HG03139 (cell line): ENCODE measurements around the gene ESRP2.

ENCODE experiments used
- ATAC-seq: cut with Tn5 transposase; IDR thresholded peaks from one replicate; pipeline ENCODE4 v1.9.1; 2021; ENCODE audit not compliant: unreplicated experiment

Gene ESRP2

GRCh38 chr16:68235887-68236136 lies at the start of gene ESRP2:
TSS of gene ESRP2 (minus strand) at chr16:68236127. CDS start at chr16:68236045, 82 bp downstream.
- no peak for ATAC-seq

GRCh38 chr16:68285683-68286082 lies 49.8 kb upstream of the ESRP2 start:
- ATAC-seq: no peak

GRCh38 chr16:68284847-68285246 lies 48.9 kb upstream of the ESRP2 start:
- ATAC-seq: peak; percentile 43

GRCh38 chr16:68283801-68284598 lies 48.1 kb upstream of the ESRP2 start:
- ATAC-seq: no peak

GRCh38 chr16:68283346-68283745 lies 47.4 kb upstream of the ESRP2 start:
- no peak for ATAC-seq

GRCh38 chr16:68282064-68282452 lies 46.1 kb upstream of the ESRP2 start:
- ATAC-seq: no peak

GRCh38 chr16:68281368-68282063 lies 45.6 kb upstream of the ESRP2 start:
- no peak for ATAC-seq

GRCh38 chr16:68279726-68280558 lies 44.0 kb upstream of the ESRP2 start:
- ATAC-seq: no peak

GRCh38 chr16:68276223-68276622 lies 40.3 kb upstream of the ESRP2 start:
- ATAC-seq: no peak

GRCh38 chr16:68275611-68276191 lies 39.8 kb upstream of the ESRP2 start:
- ATAC-seq: peak; percentile 62

- no peak for ATAC-seq
Observed at GRCh38 chr16:68274441-68274840, 38.5 kb upstream of the ESRP2 start.

- no peak for ATAC-seq
Observed at GRCh38 chr16:68273896-68274295, 38.0 kb upstream of the ESRP2 start.

GRCh38 chr16:68273459-68273858 lies 37.5 kb upstream of the ESRP2 start:
- ATAC-seq: no peak

GRCh38 chr16:68272507-68273209 lies 36.7 kb upstream of the ESRP2 start:
- ATAC-seq: no peak

- ATAC-seq: no peak
Observed at GRCh38 chr16:68270353-68270752, 34.4 kb upstream of the ESRP2 start.

- no peak for ATAC-seq
Observed at GRCh38 chr16:68269793-68270192, 33.9 kb upstream of the ESRP2 start.

GRCh38 chr16:68267612-68268405 lies 31.9 kb upstream of the ESRP2 start:
- no peak for ATAC-seq

GRCh38 chr16:68265078-68265920 lies 29.4 kb upstream of the ESRP2 start:
- ATAC-seq: no peak
